ENCODE measurements around the gene PSMG3.

Gene PSMG3

GRCh38 chr7:1611708-1612241 lies 41.9 kb upstream of the PSMG3 start:
- H3K36me3 ChIP-seq (ENCODE audit: insufficient read depth), result no peaks in the 10 kb centered on the region
- H4K20me1 ChIP-seq (ENCODE audit: insufficient read depth), result no peaks in the 10 kb centered on the region
- H3K27me3 ChIP-seq (ENCODE audit: insufficient read depth, low read depth), result peaks cover 86% of the 10 kb centered on the region
- H3K27ac ChIP-seq, result no peak overlapping the region
- H3K4me2 ChIP-seq, result no peak overlapping the region
- no peaks in the 10 kb centered on the region for H3K79me2 ChIP-seq (ENCODE audit: insufficient read depth, low read depth)
- no peak overlapping the region for H2AFZ ChIP-seq (ENCODE audit: low read depth)
- H3K4me3 ChIP-seq (IDR thresholded peaks at IDR 0.05; ENCODE audit: insufficient read depth, low read depth, low read length), result no peak overlapping the region
- H3K4me1 ChIP-seq (ENCODE audit: low read depth, poor library complexity, severe bottlenecking), result no peaks in the 10 kb centered on the region
- no peak overlapping the region for H3K9ac ChIP-seq
- no peak for TF ChIP-seq CTCF (conservative IDR thresholded peaks at IDR 0.05; ENCODE audit: low read depth, low read length)

- no peaks in the 10 kb centered on the region for H4K20me1 ChIP-seq (ENCODE audit: insufficient read depth)
- no peak overlapping the region for H3K27ac ChIP-seq
- H3K79me2 ChIP-seq (ENCODE audit: insufficient read depth, low read depth), result no peaks in the 10 kb centered on the region
- H3K4me2 ChIP-seq, result no peak overlapping the region
- no peak overlapping the region for H2AFZ ChIP-seq (ENCODE audit: low read depth)
- no peak for TF ChIP-seq CTCF (conservative IDR thresholded peaks at IDR 0.05; ENCODE audit: low read depth, low read length)
- H3K9ac ChIP-seq, result no peak overlapping the region
- H3K27me3 ChIP-seq (ENCODE audit: insufficient read depth, low read depth), result peaks cover 82% of the 10 kb centered on the region
- H3K4me1 ChIP-seq (ENCODE audit: low read depth, poor library complexity, severe bottlenecking), result no peaks in the 10 kb centered on the region
- H3K36me3 ChIP-seq (ENCODE audit: insufficient read depth), result no peaks in the 10 kb centered on the region
- H3K4me3 ChIP-seq (IDR thresholded peaks at IDR 0.05; ENCODE audit: insufficient read depth, low read depth, low read length), result no peak overlapping the region
These were observed 41.0 kb upstream of the PSMG3 start for GRCh38 chr7:1610678-1611302.

- no peak overlapping the region for H3K27ac ChIP-seq
- H3K9ac ChIP-seq, result no peak overlapping the region
- H3K4me3 ChIP-seq (IDR thresholded peaks at IDR 0.05; ENCODE audit: insufficient read depth, low read depth, low read length), result no peak overlapping the region
- H3K79me2 ChIP-seq (ENCODE audit: insufficient read depth, low read depth), result no peaks in the 10 kb centered on the region
- TF ChIP-seq CTCF (conservative IDR thresholded peaks at IDR 0.05; ENCODE audit: low read depth, low read length), result no peak
- no peaks in the 10 kb centered on the region for H3K36me3 ChIP-seq (ENCODE audit: insufficient read depth)
- H4K20me1 ChIP-seq (ENCODE audit: insufficient read depth), result no peaks in the 10 kb centered on the region
- peaks cover 83% of the 10 kb centered on the region for H3K27me3 ChIP-seq (ENCODE audit: insufficient read depth, low read depth)
- H3K4me1 ChIP-seq (ENCODE audit: low read depth, poor library complexity, severe bottlenecking), result no peaks in the 10 kb centered on the region
- no peak overlapping the region for H2AFZ ChIP-seq (ENCODE audit: low read depth)
- H3K4me2 ChIP-seq, result no peak overlapping the region
These were observed 40.3 kb upstream of the PSMG3 start for GRCh38 chr7:1610013-1610677.

- no peak overlapping the region for H2AFZ ChIP-seq (ENCODE audit: low read depth)
- H3K27me3 ChIP-seq (ENCODE audit: insufficient read depth, low read depth), result peaks cover 88% of the 10 kb centered on the region
- no peaks in the 10 kb centered on the region for H3K36me3 ChIP-seq (ENCODE audit: insufficient read depth)
- no peak overlapping the region for H3K4me3 ChIP-seq (IDR thresholded peaks at IDR 0.05; ENCODE audit: insufficient read depth, low read depth, low read length)
- no peaks in the 10 kb centered on the region for H3K79me2 ChIP-seq (ENCODE audit: insufficient read depth, low read depth)
- no peaks in the 10 kb centered on the region for H3K4me1 ChIP-seq (ENCODE audit: low read depth, poor library complexity, severe bottlenecking)
- H4K20me1 ChIP-seq (ENCODE audit: insufficient read depth), result no peaks in the 10 kb centered on the region
- no peak overlapping the region for H3K4me2 ChIP-seq
- H3K27ac ChIP-seq, result no peak overlapping the region
- no peak for TF ChIP-seq CTCF (conservative IDR thresholded peaks at IDR 0.05; ENCODE audit: low read depth, low read length)
- no peak overlapping the region for H3K9ac ChIP-seq
These were observed 39.2 kb upstream of the PSMG3 start for GRCh38 chr7:1609023-1609422.
